Kidney tubule cell (primary cell): ENCODE measurements around the gene PIGS.
A peak's percentile ranks its signal among the peaks of the same experiment; 100 is the strongest.
"Not testable (repeated sequence)": the region's sequence is repeated elsewhere in the genome, so short reads cannot be mapped to it uniquely, and the experiment has no call there.

Experiments used
- DNase-seq: peaks from one replicate; pipeline ENCODE4 v3.0.0-alpha.2; 2018; ENCODE audit warnings: low spot score

PIGS gene

GRCh38 chr17:28578246-28579195 is 7.2 kb upstream of the PIGS start:
- DNase-seq = no peak

GRCh38 chr17:28577466-28577824 is 6.1 kb upstream of the PIGS start:
- DNase-seq = no peak

DNA sequence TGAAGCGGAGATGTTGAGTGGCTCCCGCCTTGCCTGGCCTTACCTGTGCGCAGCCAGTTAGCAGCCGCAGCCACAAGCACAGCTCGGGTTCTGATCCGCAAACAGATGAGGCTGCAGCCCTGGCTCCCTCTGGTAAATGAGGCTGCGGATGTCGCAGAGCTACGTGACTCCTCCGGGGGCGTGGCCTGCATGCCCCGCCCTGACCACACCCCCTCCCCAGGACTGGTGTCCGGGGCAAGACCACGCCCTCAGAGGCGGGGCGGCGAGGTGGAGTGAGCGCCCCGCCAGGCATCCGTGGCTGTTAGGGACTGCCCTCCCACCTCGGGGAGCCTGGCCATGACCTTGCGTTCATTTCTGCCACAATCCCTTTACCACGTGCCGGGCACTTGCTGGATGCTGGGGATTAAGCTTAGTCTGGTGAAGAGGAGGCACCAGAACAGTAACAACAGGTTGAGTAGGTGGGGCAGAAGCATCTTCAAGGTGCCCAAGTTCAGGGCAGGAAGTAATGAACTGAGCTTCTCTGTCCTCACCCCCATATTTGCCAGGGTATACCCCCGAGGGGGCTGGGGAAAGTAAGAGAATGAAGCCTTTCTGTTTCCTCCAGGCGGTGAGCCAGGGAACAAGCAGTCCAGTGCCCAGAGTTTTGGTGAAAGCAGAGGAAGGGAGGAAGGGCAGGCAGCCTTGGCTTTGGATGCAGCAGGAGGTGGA is 5.6 kb upstream of the PIGS start, which contains the start of gene ALDOC:
ALDOC (minus strand) TSS at position 138 of the 708 bp plus-strand sequence. CDS start 1,363 bp downstream, outside the sequence.
- peak; percentile 86 for DNase-seq

DNA sequence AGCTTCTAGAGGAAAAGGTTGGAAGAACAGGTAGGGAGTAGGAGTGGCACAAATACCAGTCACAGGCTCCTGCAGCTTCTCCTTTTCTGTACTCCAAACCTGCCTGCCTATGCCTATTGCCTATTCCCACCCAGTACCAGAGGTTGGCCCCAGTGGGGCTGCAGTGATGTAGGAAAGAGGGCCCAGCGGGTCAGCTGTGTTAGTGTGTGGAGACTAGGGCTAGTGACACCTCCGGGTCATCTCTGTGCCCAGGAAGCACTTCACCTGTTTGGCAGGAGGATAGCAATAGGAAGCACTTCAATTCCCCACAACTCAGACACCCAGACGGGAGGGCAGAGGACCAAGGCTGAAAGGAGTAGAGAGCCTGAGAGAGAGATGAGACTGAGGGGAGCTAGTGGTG is 4.7 kb upstream of the PIGS start:
- DNase-seq = not testable (repeated sequence)

- DNase-seq = no peak
Observed at GRCh38 chr17:28575126-28575795, 3.9 kb upstream of the PIGS start.

- DNase-seq = no peak
Observed at GRCh38 chr17:28574526-28574925, 3.2 kb upstream of the PIGS start.

DNA sequence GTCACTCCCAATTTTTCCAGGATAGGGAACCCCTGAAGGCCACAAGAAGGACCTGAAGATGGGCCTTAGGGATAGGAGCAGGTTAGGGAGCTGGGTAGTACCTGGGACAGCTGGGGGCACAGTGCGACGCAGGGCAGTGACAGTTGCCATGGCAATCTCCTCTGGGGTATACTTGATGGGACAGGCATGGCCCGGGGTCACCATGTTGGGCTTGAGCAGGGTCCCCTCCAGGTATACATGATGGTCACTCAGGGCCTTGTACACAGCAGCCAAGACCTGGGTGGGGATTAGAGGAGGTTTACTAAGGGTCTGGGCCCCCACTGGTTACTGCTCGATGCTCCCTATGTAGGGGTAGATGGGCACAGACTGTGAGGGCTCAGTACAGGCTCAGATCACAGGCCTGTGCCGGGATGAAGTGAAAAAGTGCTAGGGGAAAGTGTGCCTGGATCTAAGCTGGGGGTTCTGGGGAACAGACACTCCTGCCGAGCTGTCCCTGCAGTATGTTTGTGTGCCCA is 2.7 kb upstream of the PIGS start:
- DNase-seq = no peak

DNA sequence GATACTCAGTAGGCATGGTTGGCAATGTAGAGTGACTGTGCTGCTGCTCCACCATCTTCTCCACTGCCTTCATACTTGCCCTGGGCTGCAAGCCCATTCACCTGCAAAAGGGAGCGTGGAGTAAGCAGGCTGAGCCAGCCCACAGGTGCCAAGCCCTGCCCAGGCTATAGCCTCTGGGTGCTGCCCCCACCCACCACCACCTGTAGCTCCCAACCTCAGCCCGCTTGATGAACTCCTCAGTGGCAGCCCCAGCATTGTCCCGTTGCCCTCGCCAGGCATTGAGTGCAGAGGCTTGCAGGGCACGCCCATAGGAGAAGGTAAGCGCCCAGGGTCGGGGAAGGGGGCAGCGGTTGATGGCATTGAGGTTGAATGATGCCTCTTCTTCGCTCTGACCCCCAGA is 2.2 kb upstream of the PIGS start:
- no peak for DNase-seq

GRCh38 chr17:28573040-28573380 is 1.7 kb upstream of the PIGS start:
- no peak for DNase-seq

- DNase-seq = no peak
Observed at GRCh38 chr17:28572259-28573039, 1.1 kb upstream of the PIGS start.

GRCh38 chr17:28570716-28571360 is 486 bp downstream of the PIGS start:
- DNase-seq = peak; percentile 46

- no peak for DNase-seq
Observed at GRCh38 chr17:28569446-28569845, 1.9 kb downstream of the PIGS start.

- peak; percentile 22 for DNase-seq
Observed at GRCh38 chr17:28567604-28568003, 3.7 kb downstream of the PIGS start.

DNA sequence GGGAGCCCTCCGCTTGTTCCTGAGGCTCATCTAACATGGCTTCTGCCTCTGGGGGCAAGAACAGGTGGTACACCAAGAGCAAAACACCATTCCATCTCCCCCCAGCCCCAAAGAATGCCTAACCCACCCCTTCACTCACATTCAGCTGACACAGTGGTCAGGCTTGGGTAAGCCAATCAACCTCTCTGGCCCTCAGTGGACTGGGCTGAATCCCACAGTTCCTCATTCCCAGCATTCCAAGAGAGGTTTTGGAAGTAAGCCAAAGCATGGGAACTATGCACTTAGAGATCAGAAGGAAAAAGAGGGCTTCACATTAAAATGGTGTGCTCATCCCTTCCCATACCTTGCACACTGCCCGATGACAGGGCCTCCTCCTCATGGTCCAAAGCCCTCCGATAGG is 7.8 kb downstream of the PIGS start:
- peak; percentile 93 for DNase-seq

DNA sequence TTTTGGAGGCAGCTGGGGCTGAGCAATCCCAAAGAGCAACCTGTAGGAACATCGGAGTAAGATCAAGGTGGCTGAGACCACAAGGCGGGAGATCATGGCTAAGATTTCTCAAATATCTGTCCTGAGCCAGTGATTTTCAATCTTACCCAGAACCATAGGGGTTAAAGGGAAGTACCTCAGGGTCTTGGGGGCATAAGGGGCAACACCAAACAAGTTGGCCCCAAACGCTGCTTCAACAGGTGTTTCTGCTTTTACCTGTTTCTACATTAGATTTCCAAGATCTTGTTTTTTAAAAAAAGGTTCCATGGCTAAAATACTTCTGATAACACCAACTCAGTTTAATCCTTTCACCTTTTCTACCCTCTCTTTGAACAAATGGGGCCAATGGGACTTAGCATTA is 16.3 kb downstream of the PIGS start:
- DNase-seq = no peak

- no peak for DNase-seq
Observed at GRCh38 chr17:28554565-28554964, 16.8 kb downstream of the PIGS start.

DNA sequence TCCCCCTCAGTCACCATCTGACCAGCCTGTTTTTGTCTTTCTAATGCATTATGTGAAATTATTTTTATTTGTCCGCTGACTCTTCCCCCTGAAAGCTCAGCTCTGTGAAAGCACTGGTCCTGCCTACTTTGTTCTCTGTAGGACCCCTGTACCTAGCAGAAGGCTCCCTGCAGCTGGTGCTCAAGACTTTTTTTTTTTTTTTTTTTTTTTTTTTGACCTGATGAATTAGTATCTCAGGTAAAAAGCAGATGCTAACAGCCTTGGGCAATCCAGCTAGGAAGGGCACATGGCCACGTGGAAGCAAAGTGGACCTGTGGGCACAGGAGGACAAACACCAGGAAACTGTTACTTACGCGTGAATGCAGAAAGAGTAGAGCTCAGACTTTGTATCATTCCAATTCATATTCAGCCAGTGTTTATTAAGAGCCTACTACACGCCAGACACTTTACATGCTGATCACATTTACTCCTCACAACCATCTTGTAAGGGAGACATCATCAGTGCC is 18.3 kb downstream of the PIGS start:
- no peak for DNase-seq

DNA sequence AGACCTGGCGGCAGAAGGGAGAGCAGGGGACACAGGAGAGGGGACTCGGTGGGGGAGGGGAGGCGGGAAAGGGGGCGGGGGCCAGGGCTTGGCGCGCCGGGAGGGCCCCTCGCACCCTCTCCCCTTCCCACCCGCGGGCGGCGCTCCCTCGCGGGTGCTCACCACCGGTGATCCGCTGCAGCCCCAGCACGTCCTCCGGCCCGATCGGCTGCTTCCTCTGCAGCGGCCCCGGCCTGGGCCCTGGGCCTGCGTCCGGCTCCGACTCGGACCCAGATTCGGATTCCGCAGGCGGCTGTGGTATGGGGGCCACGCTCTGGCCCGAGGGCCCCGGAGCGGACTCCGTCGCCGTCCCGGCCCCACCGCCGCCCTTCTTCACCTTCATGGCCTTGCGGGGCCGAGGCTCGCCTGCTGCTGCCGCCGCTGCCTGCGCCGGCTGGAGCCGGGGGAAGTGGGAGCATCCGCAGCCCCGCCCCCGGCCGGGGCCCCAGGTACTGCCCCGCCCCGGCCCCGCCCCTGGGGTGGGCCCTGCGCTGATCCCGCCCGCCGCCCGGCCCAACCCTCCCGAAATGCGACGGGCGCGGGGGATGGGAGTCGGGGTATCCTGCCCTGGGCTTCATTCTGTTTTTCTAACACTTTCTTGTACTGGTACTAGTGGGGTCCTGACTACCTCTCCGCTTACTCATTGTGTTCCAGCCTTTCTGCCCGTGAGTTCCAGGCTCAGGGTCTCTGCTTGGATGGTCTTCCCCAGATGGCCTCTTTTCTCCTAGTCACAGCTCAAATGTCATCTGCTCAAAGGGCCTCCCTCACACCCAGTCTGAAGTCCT is 18.9 kb downstream of the PIGS start, which contains the start of gene UNC119:
UNC119 (minus strand) TSS at position 449 of the 824 bp plus-strand sequence; CDS start at position 382, 67 bp downstream.
- peak; percentile 78 for DNase-seq

DNA sequence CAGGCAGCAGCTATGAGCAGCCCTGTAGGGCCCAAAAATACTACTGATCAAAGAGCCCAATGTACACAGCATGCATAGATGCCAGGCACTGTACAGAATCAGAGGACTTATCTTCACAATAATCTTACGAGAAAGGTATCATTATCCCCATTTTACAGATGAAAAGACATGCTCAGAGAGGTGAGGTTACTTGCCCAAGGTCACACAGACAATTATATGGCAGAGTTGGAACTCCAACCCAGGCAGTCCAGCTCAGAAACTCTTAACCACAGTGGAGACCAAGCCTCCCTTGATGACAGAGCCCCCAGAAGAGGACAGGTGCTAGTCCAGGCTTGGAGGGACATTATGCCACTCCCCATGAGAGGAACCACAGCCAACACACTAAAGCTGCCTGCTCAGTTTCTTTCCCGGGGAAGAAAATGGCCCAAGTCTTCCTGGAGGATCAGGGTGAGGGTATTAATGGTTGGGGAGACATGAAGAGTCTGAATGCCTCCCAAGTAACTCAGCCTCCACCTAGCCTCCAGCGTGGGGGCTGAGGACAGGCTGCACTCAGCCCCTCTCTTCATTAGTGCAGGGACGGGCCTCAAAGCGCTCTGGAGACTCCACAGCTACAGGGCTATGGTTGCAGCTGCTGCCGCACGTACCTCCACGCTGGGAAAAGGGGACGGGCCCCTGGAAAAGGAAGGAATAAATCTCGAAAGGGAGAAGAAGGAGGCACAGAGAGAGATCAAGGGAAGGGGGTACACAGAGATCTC is 19.7 kb downstream of the PIGS start:
- peak; percentile 25 for DNase-seq
